ENCODE measurements around the gene CCNH.

- TF ChIP-seq RFX5 (IDR thresholded peaks at IDR 0.05) = no peak
- no peak for TF ChIP-seq CTCF (IDR thresholded peaks at IDR 0.05)
- TF ChIP-seq USF2 (IDR thresholded peaks at IDR 0.05) = no peak
- TF ChIP-seq POLR2A (IDR thresholded peaks at IDR 0.05; ENCODE audit: low read length) = no peak
- TF ChIP-seq EP300 (IDR thresholded peaks at IDR 0.05) = no peak
- no peak for TF ChIP-seq ZFP36 (IDR thresholded peaks at IDR 0.05; ENCODE audit: borderline replicate concordance, partially characterized antibody)
- TF ChIP-seq HDAC2 (IDR thresholded peaks at IDR 0.05) = no peak
- no peak for TF ChIP-seq JUN (IDR thresholded peaks at IDR 0.05)
- no peak for TF ChIP-seq SMC3 (IDR thresholded peaks at IDR 0.05)
- TF ChIP-seq HOXB5 (CRISPR knock-in tag; IDR thresholded peaks at IDR 0.05) = no peak
- no peak for TF ChIP-seq MAFK (IDR thresholded peaks at IDR 0.05; ENCODE audit: partially characterized antibody)
Measured at GRCh38 chr5:87347272-87347671, 65.5 kb downstream of the CCNH start.
